ENCODE data around the gene RPS6KA5. TPM values are rescaled to one million over a fixed set of nuclear protein-coding genes. Genes with fewer than 3 reads are reported as not detected.

Gene RPS6KA5
- total RNA-seq, 1 experiment from 2014 or later, result 24.2 TPM

DNA sequence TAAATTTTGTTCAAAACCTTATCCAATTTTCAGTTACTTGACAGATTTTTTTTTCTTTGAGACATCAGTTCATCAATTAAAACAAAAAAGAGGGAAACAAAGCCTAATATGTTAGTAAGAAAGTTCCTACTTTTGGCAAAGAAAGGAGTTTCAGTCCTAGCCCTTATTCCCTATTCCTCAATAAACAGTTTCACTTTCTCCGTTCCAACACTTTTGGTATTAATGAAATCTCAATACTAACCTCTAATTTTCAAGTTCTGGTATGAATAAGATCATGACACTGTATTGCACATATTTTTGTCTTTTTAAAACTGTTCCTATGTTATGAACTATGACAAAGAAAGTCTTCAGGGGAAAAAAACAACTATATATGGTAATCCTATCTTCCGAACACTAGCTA lies 48.4 kb downstream of the RPS6KA5 start:
- ATAC-seq (no peak), DNase-seq (ENCODE audit: low read depth, low spot score) (no peak)
- ChIA-PET RAD21 (ENCODE audit: low non-redundant PET in 1 of 2, low total read pairs in 2 of 2, uncharacterized antibody in 2 of 2, unreplicated experiment in 2 of 2) (no interaction called here), POLR2A (no interaction called here), CTCF (no interaction called here)
- Histone ChIP-seq H3K79me2 (ENCODE audit: insufficient read depth, low read length) (peaks cover 26% of the 10 kb centered on the region; the same call in 1 of the 2 replicates), H4K20me1 (ENCODE audit: insufficient read depth) (no peaks in the 10 kb centered on the region), H3K4me2 (ENCODE audit: low read length) (no peak overlapping the region), H3K4me3 (replicated peaks in 1 of 2; ENCODE audit: low read depth in 1 of 2, low read length in 2 of 2) (no peak overlapping the region), H3K36me3 (ENCODE audit: control insufficient read depth in 1 of 2, insufficient read depth in 2 of 2, low read length in 2 of 2) (no peaks in the 10 kb centered on the region), H3K27me3 (ENCODE audit: insufficient read depth, low read length) (no peaks in the 10 kb centered on the region), H3K9me3 (ENCODE audit: control insufficient read depth in 1 of 2, insufficient read depth in 1 of 2, low read depth in 1 of 2, low read length in 2 of 2) (no peaks in the 10 kb centered on the region), H3K4me1 (ENCODE audit: control insufficient read depth in 1 of 2, insufficient read depth in 2 of 2, low read length in 2 of 2) (peaks cover 0 to 15% of the 10 kb centered on the region in 2 experiments; a peak in 1 of 4 replicates), H3K9me2 (ENCODE audit: insufficient read depth) (no peaks in the 10 kb centered on the region), H3K9ac (ENCODE audit: low read length) (no peak overlapping the region), H2AFZ (ENCODE audit: low read depth, low read length, poor library complexity, severe bottlenecking) (no peak overlapping the region), H3K27ac (ENCODE audit: low read depth, low read length) (no peak overlapping the region)
- TF ChIP-seq CBX3 (IDR thresholded peaks at IDR 0.05; ENCODE audit: low read depth) (no peak), RAD21 (IDR thresholded peaks at IDR 0.05; ENCODE audit: low read depth) (no peak)
- intact Hi-C loops (cut with micrococcal nuclease), result no loop called here
- no TSS peak for BruUV-seq (replicated peaks)

DNA sequence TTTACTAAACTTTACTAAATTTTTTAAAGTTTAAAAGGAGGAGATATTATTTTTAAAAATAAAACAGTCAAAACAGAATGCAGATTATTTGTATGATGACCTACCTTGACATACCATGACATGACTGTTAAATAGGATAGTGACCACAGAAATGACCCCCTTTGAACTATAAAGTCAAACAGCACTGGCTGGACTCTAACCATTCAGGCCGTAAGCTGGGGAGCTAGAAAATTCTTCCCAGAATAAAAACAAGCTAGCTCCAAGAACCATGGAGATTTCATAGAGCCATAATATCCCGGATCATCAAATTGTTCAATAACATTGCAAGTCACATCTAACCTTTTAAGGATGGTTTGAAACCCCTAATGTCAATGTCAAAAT lies 50.3 kb downstream of the RPS6KA5 start:
- ChIA-PET POLR2A (no interaction called here), RAD21 (ENCODE audit: low non-redundant PET in 1 of 2, low total read pairs in 2 of 2, uncharacterized antibody in 2 of 2, unreplicated experiment in 2 of 2) (no interaction called here), CTCF (no interaction called here)
- H2AFZ ChIP-seq (ENCODE audit: low read depth, low read length, poor library complexity, severe bottlenecking), result no peak overlapping the region
- no peaks in the 10 kb centered on the region for H3K27me3 ChIP-seq (ENCODE audit: insufficient read depth, low read length)
- H3K4me1 ChIP-seq (ENCODE audit: control insufficient read depth in 1 of 2, insufficient read depth in 2 of 2, low read length in 2 of 2), result peaks cover 12 to 34% of the 10 kb centered on the region in 2 experiments
- H3K9ac ChIP-seq (ENCODE audit: low read length), result no peak overlapping the region
- no peaks in the 10 kb centered on the region for H3K36me3 ChIP-seq (ENCODE audit: control insufficient read depth in 1 of 2, insufficient read depth in 2 of 2, low read length in 2 of 2)
- peaks cover 23% of the 10 kb centered on the region; the same call in 1 of the 2 replicates for H3K79me2 ChIP-seq (ENCODE audit: insufficient read depth, low read length)
- H4K20me1 ChIP-seq (ENCODE audit: insufficient read depth), result no peaks in the 10 kb centered on the region
- BruUV-seq (replicated peaks), result no TSS peak
- no peak for ATAC-seq
- intact Hi-C loops (cut with micrococcal nuclease), result no loop called here
- no peaks in the 10 kb centered on the region for H3K9me2 ChIP-seq (ENCODE audit: insufficient read depth)
- no peak for DNase-seq (ENCODE audit: low read depth, low spot score)
- no peak overlapping the region for H3K4me3 ChIP-seq (replicated peaks in 1 of 2; ENCODE audit: low read depth in 1 of 2, low read length in 2 of 2)
- H3K9me3 ChIP-seq (ENCODE audit: control insufficient read depth in 1 of 2, insufficient read depth in 1 of 2, low read depth in 1 of 2, low read length in 2 of 2), result no peaks in the 10 kb centered on the region
- no peak overlapping the region for H3K27ac ChIP-seq (ENCODE audit: low read depth, low read length)
- H3K4me2 ChIP-seq (ENCODE audit: low read length), result no peak overlapping the region
- TF ChIP-seq EGR1 (IDR thresholded peaks at IDR 0.05; ENCODE audit: low read depth) (no peak), EZH2phosphoT487 (IDR thresholded peaks at IDR 0.05; ENCODE audit: borderline replicate concordance) (no peak), POLR2AphosphoS5 (IDR thresholded peaks at IDR 0.05; ENCODE audit: low read depth, low read length) (no peak), TCF7L2 (IDR thresholded peaks at IDR 0.05; ENCODE audit: borderline replicate concordance, extremely low read depth, insufficient read depth, insufficient read length) (no peak), ZNF274 (IDR thresholded peaks at IDR 0.05; ENCODE audit: low read depth, low read length) (no peak), YY1 (IDR thresholded peaks at IDR 0.05; ENCODE audit: extremely low read depth, insufficient replicate concordance, low read depth, low read length) (no peak), ZFX (IDR thresholded peaks at IDR 0.05) (no peak), SIN3A (IDR thresholded peaks at IDR 0.05; ENCODE audit: low read depth) (no peak), JUND (IDR thresholded peaks at IDR 0.05) (no peak)
- TF ChIP-seq, protein P1, sequence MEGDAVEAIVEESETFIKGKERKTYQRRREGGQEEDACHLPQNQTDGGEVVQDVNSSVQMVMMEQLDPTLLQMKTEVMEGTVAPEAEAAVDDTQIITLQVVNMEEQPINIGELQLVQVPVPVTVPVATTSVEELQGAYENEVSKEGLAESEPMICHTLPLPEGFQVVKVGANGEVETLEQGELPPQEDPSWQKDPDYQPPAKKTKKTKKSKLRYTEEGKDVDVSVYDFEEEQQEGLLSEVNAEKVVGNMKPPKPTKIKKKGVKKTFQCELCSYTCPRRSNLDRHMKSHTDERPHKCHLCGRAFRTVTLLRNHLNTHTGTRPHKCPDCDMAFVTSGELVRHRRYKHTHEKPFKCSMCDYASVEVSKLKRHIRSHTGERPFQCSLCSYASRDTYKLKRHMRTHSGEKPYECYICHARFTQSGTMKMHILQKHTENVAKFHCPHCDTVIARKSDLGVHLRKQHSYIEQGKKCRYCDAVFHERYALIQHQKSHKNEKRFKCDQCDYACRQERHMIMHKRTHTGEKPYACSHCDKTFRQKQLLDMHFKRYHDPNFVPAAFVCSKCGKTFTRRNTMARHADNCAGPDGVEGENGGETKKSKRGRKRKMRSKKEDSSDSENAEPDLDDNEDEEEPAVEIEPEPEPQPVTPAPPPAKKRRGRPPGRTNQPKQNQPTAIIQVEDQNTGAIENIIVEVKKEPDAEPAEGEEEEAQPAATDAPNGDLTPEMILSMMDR (IDR thresholded peaks at IDR 0.05 in 2 of 3, conservative IDR thresholded peaks at IDR 0.05 in 1 of 3; ENCODE audit: borderline replicate concordance in 1 of 3, insufficient read depth in 1 of 3, low read depth in 2 of 3, low read length in 2 of 3), result no peak
- TF ChIP-seq, protein P2, sequence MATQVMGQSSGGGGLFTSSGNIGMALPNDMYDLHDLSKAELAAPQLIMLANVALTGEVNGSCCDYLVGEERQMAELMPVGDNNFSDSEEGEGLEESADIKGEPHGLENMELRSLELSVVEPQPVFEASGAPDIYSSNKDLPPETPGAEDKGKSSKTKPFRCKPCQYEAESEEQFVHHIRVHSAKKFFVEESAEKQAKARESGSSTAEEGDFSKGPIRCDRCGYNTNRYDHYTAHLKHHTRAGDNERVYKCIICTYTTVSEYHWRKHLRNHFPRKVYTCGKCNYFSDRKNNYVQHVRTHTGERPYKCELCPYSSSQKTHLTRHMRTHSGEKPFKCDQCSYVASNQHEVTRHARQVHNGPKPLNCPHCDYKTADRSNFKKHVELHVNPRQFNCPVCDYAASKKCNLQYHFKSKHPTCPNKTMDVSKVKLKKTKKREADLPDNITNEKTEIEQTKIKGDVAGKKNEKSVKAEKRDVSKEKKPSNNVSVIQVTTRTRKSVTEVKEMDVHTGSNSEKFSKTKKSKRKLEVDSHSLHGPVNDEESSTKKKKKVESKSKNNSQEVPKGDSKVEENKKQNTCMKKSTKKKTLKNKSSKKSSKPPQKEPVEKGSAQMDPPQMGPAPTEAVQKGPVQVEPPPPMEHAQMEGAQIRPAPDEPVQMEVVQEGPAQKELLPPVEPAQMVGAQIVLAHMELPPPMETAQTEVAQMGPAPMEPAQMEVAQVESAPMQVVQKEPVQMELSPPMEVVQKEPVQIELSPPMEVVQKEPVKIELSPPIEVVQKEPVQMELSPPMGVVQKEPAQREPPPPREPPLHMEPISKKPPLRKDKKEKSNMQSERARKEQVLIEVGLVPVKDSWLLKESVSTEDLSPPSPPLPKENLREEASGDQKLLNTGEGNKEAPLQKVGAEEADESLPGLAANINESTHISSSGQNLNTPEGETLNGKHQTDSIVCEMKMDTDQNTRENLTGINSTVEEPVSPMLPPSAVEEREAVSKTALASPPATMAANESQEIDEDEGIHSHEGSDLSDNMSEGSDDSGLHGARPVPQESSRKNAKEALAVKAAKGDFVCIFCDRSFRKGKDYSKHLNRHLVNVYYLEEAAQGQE (IDR thresholded peaks at IDR 0.05; ENCODE audit: low read depth), result no peak
- TF ChIP-seq, protein P3, sequence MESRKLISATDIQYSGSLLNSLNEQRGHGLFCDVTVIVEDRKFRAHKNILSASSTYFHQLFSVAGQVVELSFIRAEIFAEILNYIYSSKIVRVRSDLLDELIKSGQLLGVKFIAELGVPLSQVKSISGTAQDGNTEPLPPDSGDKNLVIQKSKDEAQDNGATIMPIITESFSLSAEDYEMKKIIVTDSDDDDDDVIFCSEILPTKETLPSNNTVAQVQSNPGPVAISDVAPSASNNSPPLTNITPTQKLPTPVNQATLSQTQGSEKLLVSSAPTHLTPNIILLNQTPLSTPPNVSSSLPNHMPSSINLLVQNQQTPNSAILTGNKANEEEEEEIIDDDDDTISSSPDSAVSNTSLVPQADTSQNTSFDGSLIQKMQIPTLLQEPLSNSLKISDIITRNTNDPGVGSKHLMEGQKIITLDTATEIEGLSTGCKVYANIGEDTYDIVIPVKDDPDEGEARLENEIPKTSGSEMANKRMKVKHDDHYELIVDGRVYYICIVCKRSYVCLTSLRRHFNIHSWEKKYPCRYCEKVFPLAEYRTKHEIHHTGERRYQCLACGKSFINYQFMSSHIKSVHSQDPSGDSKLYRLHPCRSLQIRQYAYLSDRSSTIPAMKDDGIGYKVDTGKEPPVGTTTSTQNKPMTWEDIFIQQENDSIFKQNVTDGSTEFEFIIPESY (IDR thresholded peaks at IDR 0.05; ENCODE audit: extremely low read depth, insufficient replicate concordance, low read length), result no peak

Data from HCT116 (cell line).